Astrocyte (in vitro differentiated cells and primary cell): ENCODE data around the gene CEP350. TPM values are rescaled to one million over a fixed set of nuclear protein-coding genes. Genes with fewer than 3 reads are reported as not detected.

Experiments used
- DNase-seq: peaks from one replicate; pipeline ENCODE4 v3.0.0-alpha.2; 2010; ENCODE audit warnings: low read depth
- FAIRE-seq: peaks from 2 replicates; lab custom pipeline; 2011; peaks lifted over from hg19 to GRCh38; lab: Jason Lieb, UNC
- H2AFZ ChIP-seq: 2 replicates; pipeline ENCODE4 v1.6.0; 2012; ENCODE audit warnings: low read depth, low read length, inconsistent platforms
- H3K27ac ChIP-seq: 2 replicates; pipeline ENCODE4 v1.5.1; 2011; ENCODE audit warnings: low read depth, low read length, inconsistent platforms
- H3K27me3 ChIP-seq: 2 replicates; pipeline ENCODE4 v1.6.0; 2011; ENCODE audit warnings: low read length, inconsistent platforms; ENCODE audit not compliant: insufficient read depth
- H3K36me3 ChIP-seq: 2 replicates; pipeline ENCODE4 v1.5.1; 2011; ENCODE audit warnings: low read length, inconsistent platforms; ENCODE audit not compliant: insufficient read depth
- H3K4me1 ChIP-seq: 2 replicates; pipeline ENCODE4 v1.5.1; 2011; ENCODE audit warnings: low read length, inconsistent platforms; ENCODE audit not compliant: insufficient read depth
- H3K4me2 ChIP-seq: 2 replicates; pipeline ENCODE4 v1.6.0; 2012; ENCODE audit warnings: low read length, inconsistent platforms
- H3K4me3 ChIP-seq: 2 replicates; pipeline ENCODE4 v1.5.1; 2011; ENCODE audit warnings: low read depth, mild to moderate bottlenecking, low read length, inconsistent platforms; ENCODE audit not compliant: insufficient read depth
- H3K79me2 ChIP-seq: 2 replicates; pipeline ENCODE4 v1.6.0; 2012; ENCODE audit warnings: mild to moderate bottlenecking, low read length, inconsistent platforms; ENCODE audit not compliant: insufficient read depth
- H3K9ac ChIP-seq: 2 replicates; pipeline ENCODE4 v1.6.0; 2012; ENCODE audit warnings: mild to moderate bottlenecking, low read length, inconsistent platforms
- H3K9me3 ChIP-seq: 2 replicates; pipeline ENCODE4 v1.5.1; 2012; ENCODE audit warnings: low read depth, mild to moderate bottlenecking, low read length, inconsistent platforms; ENCODE audit not compliant: insufficient read depth
- H4K20me1 ChIP-seq: 2 replicates; pipeline ENCODE4 v1.6.0; 2012; ENCODE audit warnings: low read length, inconsistent platforms; ENCODE audit not compliant: insufficient read depth
- H3K27ac Mint-ChIP-seq: one replicate; pipeline ENCODE4 v1.8.0; 2021; ENCODE audit warnings: mild to moderate bottlenecking, mixed read lengths; ENCODE audit not compliant: unreplicated experiment
- H3K27me3 Mint-ChIP-seq: one replicate; pipeline ENCODE4 v1.8.0; 2021; ENCODE audit warnings: low read depth, mixed read lengths; ENCODE audit not compliant: unreplicated experiment
- H3K36me3 Mint-ChIP-seq: one replicate; pipeline ENCODE4 v1.8.0; 2021; ENCODE audit warnings: low read depth, mixed read lengths; ENCODE audit not compliant: unreplicated experiment
- H3K4me1 Mint-ChIP-seq: one replicate; pipeline ENCODE4 v1.8.0; 2021; ENCODE audit warnings: low read depth, mixed read lengths; ENCODE audit not compliant: unreplicated experiment
- H3K4me3 Mint-ChIP-seq: one replicate; pipeline ENCODE4 v1.8.0; 2021; ENCODE audit warnings: mild to moderate bottlenecking, moderate library complexity, mixed read lengths; ENCODE audit not compliant: unreplicated experiment
- H3K9me3 Mint-ChIP-seq: one replicate; pipeline ENCODE4 v1.8.0; 2021; ENCODE audit warnings: mild to moderate bottlenecking, mixed read lengths; ENCODE audit not compliant: unreplicated experiment
- CTCF ChIP-seq: IDR thresholded peaks from 2 replicates; pipeline ENCODE4 v1.5.1; 2011; ENCODE audit warnings: low read depth, mild to moderate bottlenecking, inconsistent platforms, low read length, moderate library complexity; ENCODE audit not compliant: insufficient read depth
- EZH2 ChIP-seq: IDR thresholded peaks from 2 replicates; pipeline ENCODE4 v1.6.1; 2012; ENCODE audit warnings: mild to moderate bottlenecking, low read length, inconsistent platforms; ENCODE audit not compliant: insufficient read depth
- total RNA-seq: library from RNA; stranded (reverse); gene quantifications from 2 replicates; pipeline ENCODE4 v1.2.1, GENCODE V29; 2021

The CEP350 gene
- total RNA-seq, 1 donor from 2014 or later = 29.2 TPM

- Histone ChIP-seq H3K9me3 (no peaks in the 10 kb centered on the region), H3K79me2 (peaks cover 82% of the 10 kb centered on the region), H4K20me1 (peaks cover 66% of the 10 kb centered on the region), H3K4me2 (peak overlapping the region; percentile 98), H3K36me3 (no peaks in the 10 kb centered on the region), H2AFZ (no peak overlapping the region), H3K4me3 (no peak overlapping the region), H3K9ac (no peak overlapping the region), H3K27me3 (no peaks in the 10 kb centered on the region), H3K27ac (peak overlapping the region; percentile 73), H3K4me1 (peaks cover 30% of the 10 kb centered on the region)
- Mint-ChIP-seq H3K36me3 (peaks cover 2% of the 10 kb centered on the region), H3K4me1 (peaks cover 22% of the 10 kb centered on the region), H3K4me3 (peak overlapping the region; percentile 8), H3K27me3 (no peaks in the 10 kb centered on the region), H3K9me3 (no peaks in the 10 kb centered on the region), H3K27ac (no peak overlapping the region)
- no peak for DNase-seq
- no peak for FAIRE-seq
- no peak for TF ChIP-seq CTCF
- no peak for TF ChIP-seq EZH2
Observed at GRCh38 chr1:180158149-180159147, 203.8 kb downstream of the CEP350 start.

GRCh38 chr1:180160357-180160756 is 205.7 kb downstream of the CEP350 start:
- no peak overlapping the region for H3K27ac Mint-ChIP-seq
- peaks cover 95% of the 10 kb centered on the region for H3K79me2 ChIP-seq
- FAIRE-seq = no peak

More at GRCh38 chr1:180160357-180160756, 205.7 kb downstream of the CEP350 start:
- no peaks in the 10 kb centered on the region for H3K9me3 ChIP-seq
- no peak overlapping the region for H3K9ac ChIP-seq
- no peak overlapping the region for H3K4me2 ChIP-seq
- peaks cover 82% of the 10 kb centered on the region for H4K20me1 ChIP-seq
- peaks cover 8% of the 10 kb centered on the region for H3K36me3 Mint-ChIP-seq
- peaks cover 25% of the 10 kb centered on the region for H3K4me1 ChIP-seq
- no peaks in the 10 kb centered on the region for H3K27me3 Mint-ChIP-seq
- no peak overlapping the region for H2AFZ ChIP-seq
- H3K36me3 ChIP-seq = no peaks in the 10 kb centered on the region
- no peak for DNase-seq
- no peaks in the 10 kb centered on the region for H3K27me3 ChIP-seq
- H3K9me3 Mint-ChIP-seq = no peaks in the 10 kb centered on the region
- no peak overlapping the region for H3K4me3 ChIP-seq
- H3K4me3 Mint-ChIP-seq = no peak overlapping the region
- H3K27ac ChIP-seq = no peak overlapping the region
- H3K4me1 Mint-ChIP-seq = peaks cover 22% of the 10 kb centered on the region
- TF ChIP-seq CTCF = no peak
- no peak for TF ChIP-seq EZH2
